ENCODE data around the gene ASB14. TPM values are rescaled to one million over a fixed set of nuclear protein-coding genes. Genes with fewer than 3 reads are reported as not detected.

ASB14 gene
- total RNA-seq, 3 donors from 2014 or later: not detected

GRCh38 chr3:57252404-57252803, 40.1 kb downstream of the ASB14 start:
- no peaks in the 10 kb centered on the region for H3K9me3 ChIP-seq
- ATAC-seq: no peak
- no peak for DNase-seq
- H3K4me3 ChIP-seq: no peak overlapping the region
- no peaks in the 10 kb centered on the region for H3K4me1 ChIP-seq (ENCODE audit: low read depth)
- intact Hi-C loops (cut with DNase I, micrococcal nuclease): no loop called here
- no peak for TF ChIP-seq CTCF (IDR thresholded peaks at IDR 0.05)
- no peaks in the 10 kb centered on the region for H3K36me3 ChIP-seq (ENCODE audit: low read depth)

- ATAC-seq (no peak), DNase-seq (no peak)
- H3K4me1 ChIP-seq (ENCODE audit: low read depth): no peaks in the 10 kb centered on the region
- H3K9me3 ChIP-seq: no peaks in the 10 kb centered on the region
- H3K4me3 ChIP-seq: no peak overlapping the region
- H3K36me3 ChIP-seq (ENCODE audit: low read depth): no peaks in the 10 kb centered on the region
- TF ChIP-seq CTCF (IDR thresholded peaks at IDR 0.05): no peak
- intact Hi-C loops (cut with DNase I, micrococcal nuclease): no loop called here
Observed at GRCh38 chr3:57244946-57245345, 47.5 kb downstream of the ASB14 start.

GRCh38 chr3:57234613-57235575, 57.6 kb downstream of the ASB14 start:
- ATAC-seq (no peak), DNase-seq (no peak)
- intact Hi-C loops (cut with DNase I, micrococcal nuclease): no loop called here
- TF ChIP-seq CTCF (IDR thresholded peaks at IDR 0.05): no peak
- Histone ChIP-seq H3K9me3 (no peaks in the 10 kb centered on the region), H3K36me3 (ENCODE audit: low read depth) (no peaks in the 10 kb centered on the region), H3K4me1 (ENCODE audit: low read depth) (peaks cover 1% of the 10 kb centered on the region), H3K4me3 (no peak overlapping the region)

- no peaks in the 10 kb centered on the region for H3K9me3 ChIP-seq
- DNase-seq: no peak
- intact Hi-C loops (cut with DNase I, micrococcal nuclease): no loop called here
- TF ChIP-seq CTCF (IDR thresholded peaks at IDR 0.05): no peak
- peaks cover 12% of the 10 kb centered on the region for H3K4me1 ChIP-seq (ENCODE audit: low read depth)
- ATAC-seq: no peak
- H3K4me3 ChIP-seq: no peak overlapping the region
- no peaks in the 10 kb centered on the region for H3K36me3 ChIP-seq (ENCODE audit: low read depth)
Observed at GRCh38 chr3:57233799-57234198, 58.7 kb downstream of the ASB14 start.

- H3K36me3 ChIP-seq (ENCODE audit: low read depth): no peaks in the 10 kb centered on the region
- no peak overlapping the region for H3K4me3 ChIP-seq
- no peaks in the 10 kb centered on the region for H3K9me3 ChIP-seq
- H3K4me1 ChIP-seq (ENCODE audit: low read depth): peaks cover 14% of the 10 kb centered on the region
- TF ChIP-seq CTCF (IDR thresholded peaks at IDR 0.05): no peak
- ATAC-seq: no peak
- no peak for DNase-seq
- intact Hi-C loops (cut with DNase I, micrococcal nuclease): no loop called here
Observed at GRCh38 chr3:57230006-57230405, 62.5 kb downstream of the ASB14 start.

All from mucosa of descending colon (tissue), 3 donors.